ENCODE results near the gene RAB4A. TPM values are rescaled to one million over a fixed set of nuclear protein-coding genes. Genes with fewer than 3 reads are reported as not detected.

RAB4A gene
- total RNA-seq, 6 donors from 2014 or later, result 16.8 to 68.6 (median 42.4) TPM

DNA sequence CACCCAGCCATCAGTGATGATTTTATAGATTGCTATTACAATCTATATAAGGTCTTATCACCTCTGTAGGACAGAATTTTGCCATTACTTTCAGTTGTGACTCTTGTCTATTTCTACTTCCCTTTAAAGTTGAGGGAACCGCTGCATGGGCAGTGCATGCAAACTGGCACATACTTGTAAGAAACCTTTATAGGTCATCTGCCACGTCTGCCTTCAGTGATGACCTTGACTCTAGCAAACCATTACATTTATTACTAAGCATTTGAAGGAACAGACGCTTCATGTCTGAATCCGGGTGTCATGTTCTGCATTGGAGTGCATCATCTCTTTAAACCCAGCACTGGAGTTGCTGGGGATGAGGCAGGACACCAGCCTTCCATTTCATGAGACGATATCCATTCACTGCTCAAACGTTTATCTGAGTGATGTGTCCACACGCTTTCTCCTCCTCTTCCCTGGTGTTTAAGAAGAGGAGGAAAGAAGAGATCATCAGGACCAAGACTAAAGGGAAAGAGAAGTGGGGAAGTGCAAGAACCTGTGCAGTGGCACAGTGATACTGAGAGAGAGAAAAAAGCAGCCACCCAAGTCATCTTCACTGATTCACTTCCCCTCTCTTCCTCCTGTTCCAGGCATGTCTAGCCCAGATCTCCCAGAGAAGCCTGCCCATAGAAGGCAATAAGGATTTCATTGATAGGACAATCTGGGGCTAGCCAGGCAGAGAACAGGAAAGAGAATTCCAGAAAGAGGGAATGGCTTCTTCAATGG, 57.9 kb downstream of the RAB4A start:
- Histone ChIP-seq H3K9me3 (no peaks in the 10 kb centered on the region), H3K36me3 (peaks cover 0 to 18% (median 4%) of the 10 kb centered on the region in 4 donors), H3K27me3 (no peaks in the 10 kb centered on the region), H3K4me1 (peaks cover 0 to 4% (median 4%) of the 10 kb centered on the region in 4 donors), H3K27ac (no peak overlapping the region), H3K4me3 (no peak overlapping the region)
- WGBS, 2 donors, result 92 to 95% methylated on average over 7 of the region's 7 CpGs
- ATAC-seq (ENCODE audit: low FRiP score in 2 of 2) (no peak), DNase-seq (no peak)
- TF ChIP-seq POLR2A (IDR thresholded peaks at IDR 0.05) (no peak), EP300 (IDR thresholded peaks at IDR 0.05) (no peak)

DNA sequence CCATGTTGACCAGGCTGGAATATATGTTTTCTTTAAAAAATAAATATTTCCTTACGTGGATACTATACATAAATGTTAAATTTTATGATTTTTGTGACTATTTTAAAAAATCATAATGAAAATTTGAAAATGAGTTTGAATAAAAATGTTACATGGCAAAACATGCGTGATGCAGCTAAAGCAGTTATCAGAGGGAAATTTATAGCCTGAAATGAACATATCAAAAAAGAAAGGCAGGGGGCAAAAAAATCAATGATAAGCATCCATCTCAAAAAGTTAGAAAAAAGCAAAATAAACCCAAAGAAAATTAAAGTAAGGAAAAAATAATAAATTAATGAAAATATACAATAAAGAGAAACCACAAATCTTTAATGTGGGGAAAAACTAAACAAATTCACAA, 63.4 kb downstream of the RAB4A start:
- DNase-seq (no peak), ATAC-seq (ENCODE audit: low FRiP score in 2 of 2) (no peak)
- H3K4me1 ChIP-seq, result peaks cover 0 to 7% (median 0%) of the 10 kb centered on the region in 4 donors
- H3K27me3 ChIP-seq, result no peaks in the 10 kb centered on the region
- TF ChIP-seq POLR2AphosphoS5 (IDR thresholded peaks at IDR 0.05), result no peak
- TF ChIP-seq, protein P1, sequence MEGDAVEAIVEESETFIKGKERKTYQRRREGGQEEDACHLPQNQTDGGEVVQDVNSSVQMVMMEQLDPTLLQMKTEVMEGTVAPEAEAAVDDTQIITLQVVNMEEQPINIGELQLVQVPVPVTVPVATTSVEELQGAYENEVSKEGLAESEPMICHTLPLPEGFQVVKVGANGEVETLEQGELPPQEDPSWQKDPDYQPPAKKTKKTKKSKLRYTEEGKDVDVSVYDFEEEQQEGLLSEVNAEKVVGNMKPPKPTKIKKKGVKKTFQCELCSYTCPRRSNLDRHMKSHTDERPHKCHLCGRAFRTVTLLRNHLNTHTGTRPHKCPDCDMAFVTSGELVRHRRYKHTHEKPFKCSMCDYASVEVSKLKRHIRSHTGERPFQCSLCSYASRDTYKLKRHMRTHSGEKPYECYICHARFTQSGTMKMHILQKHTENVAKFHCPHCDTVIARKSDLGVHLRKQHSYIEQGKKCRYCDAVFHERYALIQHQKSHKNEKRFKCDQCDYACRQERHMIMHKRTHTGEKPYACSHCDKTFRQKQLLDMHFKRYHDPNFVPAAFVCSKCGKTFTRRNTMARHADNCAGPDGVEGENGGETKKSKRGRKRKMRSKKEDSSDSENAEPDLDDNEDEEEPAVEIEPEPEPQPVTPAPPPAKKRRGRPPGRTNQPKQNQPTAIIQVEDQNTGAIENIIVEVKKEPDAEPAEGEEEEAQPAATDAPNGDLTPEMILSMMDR (IDR thresholded peaks at IDR 0.05), result no peak
- no peak for TF ChIP-seq EP300 (IDR thresholded peaks at IDR 0.05)
- TF ChIP-seq POLR2A (IDR thresholded peaks at IDR 0.05), result no peak
- no peak overlapping the region for H3K27ac ChIP-seq
- no peaks in the 10 kb centered on the region for H3K9me3 ChIP-seq
- no peak overlapping the region for H3K4me3 ChIP-seq
- 69 to 96% methylated on average over 2 of the region's 2 CpGs for WGBS, 2 donors
- no peaks in the 10 kb centered on the region for H3K36me3 ChIP-seq

DNA sequence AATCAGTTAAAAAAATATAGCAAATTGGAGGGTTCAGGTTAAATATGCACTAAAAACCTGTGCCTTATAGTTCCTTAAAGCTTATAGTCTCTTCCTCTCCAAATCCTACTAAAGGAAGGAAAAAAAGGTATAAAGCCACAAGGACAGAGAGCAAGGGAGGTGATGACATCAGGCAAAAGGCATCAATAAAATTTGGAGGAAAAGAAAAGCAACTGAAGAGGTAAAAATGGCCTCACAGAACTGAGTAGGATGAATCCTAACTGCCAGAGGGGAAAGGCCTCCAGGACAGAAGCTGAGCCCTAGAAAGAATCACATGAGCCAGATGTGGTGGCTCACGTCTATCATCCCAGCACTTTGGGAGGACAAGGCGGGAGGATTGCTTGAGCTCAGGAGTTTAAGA, 63.8 kb downstream of the RAB4A start:
- ATAC-seq (ENCODE audit: low FRiP score in 2 of 2) (no peak), DNase-seq (no peak)
- no peaks in the 10 kb centered on the region for H3K27me3 ChIP-seq
- H3K36me3 ChIP-seq, result no peaks in the 10 kb centered on the region
- H3K9me3 ChIP-seq, result no peaks in the 10 kb centered on the region
- H3K4me1 ChIP-seq, result peaks cover 0 to 7% (median 0%) of the 10 kb centered on the region in 4 donors
- TF ChIP-seq, protein P1 (IDR thresholded peaks at IDR 0.05), result no peak
- no peak for TF ChIP-seq POLR2A (IDR thresholded peaks at IDR 0.05)
- no peak for TF ChIP-seq POLR2AphosphoS5 (IDR thresholded peaks at IDR 0.05)
- no peak for TF ChIP-seq EP300 (IDR thresholded peaks at IDR 0.05)
- WGBS, 2 donors, result 88 to 95% methylated on average over 2 of the region's 2 CpGs
- H3K4me3 ChIP-seq, result no peak overlapping the region
- no peak overlapping the region for H3K27ac ChIP-seq

DNA sequence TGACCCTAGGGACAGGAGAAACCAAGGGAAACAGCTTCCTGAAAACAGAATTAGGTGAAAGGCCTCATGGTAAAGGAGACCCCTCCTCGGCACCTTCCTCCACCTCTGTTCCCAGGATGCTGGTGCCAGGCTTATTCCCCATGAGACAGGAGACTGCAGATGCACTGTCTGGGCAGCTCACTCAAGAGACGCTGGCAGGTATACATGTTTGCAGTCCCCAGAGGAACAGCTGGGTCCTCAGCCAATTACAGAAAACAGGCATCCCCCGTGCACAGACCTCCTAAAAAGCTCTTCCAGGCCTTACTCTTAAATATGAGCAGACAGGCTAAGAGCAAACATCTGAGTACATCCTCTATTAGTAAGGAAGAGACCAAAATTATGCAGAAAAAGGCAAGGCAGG, 65.4 kb downstream of the RAB4A start:
- WGBS, 2 donors, result 85 to 96% methylated on average over 3 of the region's 3 CpGs
- H3K36me3 ChIP-seq, result no peaks in the 10 kb centered on the region

DNA sequence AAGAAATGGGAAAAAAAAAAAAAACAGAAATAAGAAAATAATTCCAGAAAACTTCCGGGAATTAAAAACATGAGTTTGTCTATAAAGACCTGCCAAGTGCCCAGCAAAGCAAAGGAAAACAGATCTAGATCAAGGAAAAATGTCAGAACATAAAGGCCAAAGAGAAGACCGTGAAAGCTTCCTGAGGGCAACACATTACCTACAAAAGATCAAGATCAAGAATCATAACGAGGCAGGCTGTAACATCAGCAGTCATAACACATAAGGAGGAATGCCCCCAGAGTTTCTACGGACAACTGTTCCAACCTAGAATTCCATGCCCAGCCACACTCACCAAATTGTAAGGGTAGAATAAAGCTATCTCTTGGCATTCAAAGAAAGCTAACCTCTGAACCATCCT, 68.2 kb downstream of the RAB4A start:
- Histone ChIP-seq H3K36me3 (no peaks in the 10 kb centered on the region), H3K4me1 (peaks cover 5 to 32% (median 18%) of the 10 kb centered on the region in 4 donors), H3K27ac (no peak overlapping the region), H3K9me3 (no peaks in the 10 kb centered on the region), H3K4me3 (no peak overlapping the region), H3K27me3 (no peaks in the 10 kb centered on the region)
- ATAC-seq (ENCODE audit: low FRiP score in 2 of 2) (no peak), DNase-seq (no peak)
- TF ChIP-seq, protein P1 (IDR thresholded peaks at IDR 0.05), result no peak
- TF ChIP-seq POLR2AphosphoS5 (IDR thresholded peaks at IDR 0.05), result no peak
- TF ChIP-seq POLR2A (IDR thresholded peaks at IDR 0.05), result no peak
- no peak for TF ChIP-seq EP300 (IDR thresholded peaks at IDR 0.05)
- WGBS, 2 donors, result 90 to 95% methylated on average over 4 of the region's 4 CpGs

More for the DNA sequence above, 65.4 kb downstream of the RAB4A start:
- DNase-seq (no peak), ATAC-seq (ENCODE audit: low FRiP score in 2 of 2) (no peak)
- no peak for TF ChIP-seq POLR2AphosphoS5 (IDR thresholded peaks at IDR 0.05)
- TF ChIP-seq, protein P1 (IDR thresholded peaks at IDR 0.05), result no peak
- TF ChIP-seq EP300 (IDR thresholded peaks at IDR 0.05), result no peak
- TF ChIP-seq POLR2A (IDR thresholded peaks at IDR 0.05), result no peak
- no peaks in the 10 kb centered on the region for H3K27me3 ChIP-seq
- no peaks in the 10 kb centered on the region for H3K9me3 ChIP-seq
- no peak overlapping the region for H3K27ac ChIP-seq
- H3K4me3 ChIP-seq, result no peak overlapping the region
- peaks cover 2 to 17% (median 5%) of the 10 kb centered on the region in 4 donors for H3K4me1 ChIP-seq

All from upper lobe of left lung (tissue), 6 donors.